HCT116 (cell line): ENCODE results near the gene ZNG1E.
"Not testable (repeated sequence)": the region's sequence is repeated elsewhere in the genome, so short reads cannot be mapped to it uniquely, and the experiment has no call there.

Experiments
- EZH2 ChIP-seq: fragments of 200-600 bp; sonication (generic); IDR thresholded peaks from 2 replicates; pipeline ENCODE4 v1.6.1; 2017; ENCODE audit warnings: antibody characterized with exemption, mixed run types
- EZH2phosphoT487 ChIP-seq: fragments of 200-600 bp; IDR thresholded peaks from 2 replicates; pipeline ENCODE4 v1.6.1; 2018; ENCODE audit warnings: antibody characterized with exemption, borderline replicate concordance
- JUND ChIP-seq: IDR thresholded peaks from 2 replicates; pipeline ENCODE4 v1.6.1; 2012
- POLR2A ChIP-seq: IDR thresholded peaks from 2 replicates; pipeline ENCODE4 v1.7.0; 2011; ENCODE audit warnings: borderline replicate concordance; ENCODE audit not compliant: insufficient read depth, insufficient read length; ENCODE audit errors: extremely low read depth
- POLR2AphosphoS5 ChIP-seq: IDR thresholded peaks from 2 replicates; pipeline ENCODE4 v1.6.1; 2011; ENCODE audit warnings: mild to moderate bottlenecking, low read depth, low read length, moderate library complexity
- RAD21 ChIP-seq: IDR thresholded peaks from 2 replicates; pipeline ENCODE4 v1.6.1; 2012; ENCODE audit warnings: low read depth, mild to moderate bottlenecking
- SIN3A ChIP-seq: IDR thresholded peaks from 2 replicates; pipeline ENCODE4 v1.6.1; 2012; ENCODE audit warnings: low read depth
- TCF7L2 ChIP-seq: IDR thresholded peaks from 2 replicates; pipeline ENCODE4 v1.7.0; 2011; ENCODE audit warnings: borderline replicate concordance, inconsistent platforms; ENCODE audit not compliant: insufficient read depth, insufficient read length; ENCODE audit errors: extremely low read depth
- YY1 ChIP-seq: IDR thresholded peaks from 2 replicates; pipeline ENCODE4 v1.6.1; 2011; ENCODE audit warnings: low read length, low read depth, moderate library complexity, mild to moderate bottlenecking; ENCODE audit not compliant: insufficient replicate concordance; ENCODE audit errors: extremely low read depth
- ZNF274 ChIP-seq: fragments of 200-500 bp; sonication (Bioruptor generic); IDR thresholded peaks from 2 replicates; pipeline ENCODE4 v1.6.1; 2014; ENCODE audit warnings: mild to moderate bottlenecking, low read depth, low read length, inconsistent platforms
- TF ChIP-seq, protein P1 (sequence below), 3 experiments: fragments of 200-600 bp in 1 of 3; sonication (generic) in 1 of 3; IDR thresholded peaks in 2 of 3; conservative IDR thresholded peaks in 1 of 3; 2 replicates each; pipeline ENCODE4 v1.5.1; 2012 to 2017; ENCODE audit warnings: low read depth in 2 of 3, low read length in 2 of 3, antibody characterized with exemption in 1 of 3, borderline replicate concordance in 1 of 3, control low read depth in 1 of 3, mild to moderate bottlenecking in 1 of 3, mixed read lengths in 1 of 3, mixed run types in 1 of 3, moderate library complexity in 1 of 3; ENCODE audit not compliant: insufficient read depth in 1 of 3
- TF ChIP-seq, protein P2 (sequence below): IDR thresholded peaks from 2 replicates; pipeline ENCODE4 v1.6.1; 2012
- TF ChIP-seq, protein P3 (sequence below): IDR thresholded peaks from 2 replicates; pipeline ENCODE4 v1.6.1; 2012; ENCODE audit warnings: low read depth

DNA sequence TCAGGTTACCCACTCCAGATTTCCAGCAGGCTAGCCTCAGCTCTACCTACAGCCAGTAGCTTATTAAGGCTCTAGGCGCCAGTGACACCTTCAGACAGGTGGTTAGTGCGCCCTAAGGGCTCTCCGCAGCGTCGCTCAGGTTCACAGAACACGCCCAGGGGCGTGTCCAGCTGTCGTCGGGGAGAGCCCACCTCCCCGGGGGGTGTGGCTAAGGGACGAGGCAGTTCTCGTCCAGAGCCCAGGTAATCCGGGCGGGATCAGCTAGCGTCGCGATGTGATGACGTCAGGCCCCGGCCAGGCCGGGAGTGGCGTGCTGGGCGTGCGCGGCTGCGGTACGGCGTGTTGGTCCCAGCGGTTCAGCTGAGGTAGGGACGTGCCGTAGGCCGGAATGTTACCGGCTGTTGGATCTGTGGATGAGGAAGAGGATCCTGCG, at the start of gene ZNG1E:
- peak; percentile 49 for TF ChIP-seq POLR2AphosphoS5
- TF ChIP-seq, protein P1, sequence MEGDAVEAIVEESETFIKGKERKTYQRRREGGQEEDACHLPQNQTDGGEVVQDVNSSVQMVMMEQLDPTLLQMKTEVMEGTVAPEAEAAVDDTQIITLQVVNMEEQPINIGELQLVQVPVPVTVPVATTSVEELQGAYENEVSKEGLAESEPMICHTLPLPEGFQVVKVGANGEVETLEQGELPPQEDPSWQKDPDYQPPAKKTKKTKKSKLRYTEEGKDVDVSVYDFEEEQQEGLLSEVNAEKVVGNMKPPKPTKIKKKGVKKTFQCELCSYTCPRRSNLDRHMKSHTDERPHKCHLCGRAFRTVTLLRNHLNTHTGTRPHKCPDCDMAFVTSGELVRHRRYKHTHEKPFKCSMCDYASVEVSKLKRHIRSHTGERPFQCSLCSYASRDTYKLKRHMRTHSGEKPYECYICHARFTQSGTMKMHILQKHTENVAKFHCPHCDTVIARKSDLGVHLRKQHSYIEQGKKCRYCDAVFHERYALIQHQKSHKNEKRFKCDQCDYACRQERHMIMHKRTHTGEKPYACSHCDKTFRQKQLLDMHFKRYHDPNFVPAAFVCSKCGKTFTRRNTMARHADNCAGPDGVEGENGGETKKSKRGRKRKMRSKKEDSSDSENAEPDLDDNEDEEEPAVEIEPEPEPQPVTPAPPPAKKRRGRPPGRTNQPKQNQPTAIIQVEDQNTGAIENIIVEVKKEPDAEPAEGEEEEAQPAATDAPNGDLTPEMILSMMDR (IDR thresholded peaks at IDR 0.05 in 2 of 3, conservative IDR thresholded peaks at IDR 0.05 in 1 of 3; ENCODE audit: borderline replicate concordance in 1 of 3, insufficient read depth in 1 of 3, low read depth in 2 of 3, low read length in 2 of 3), result not testable (repeated sequence)
- not testable (repeated sequence) for TF ChIP-seq EZH2, POLR2A, JUND, YY1, EZH2phosphoT487, ZNF274, TCF7L2, SIN3A
- TF ChIP-seq RAD21, result peak; percentile 28; the same call in 1 of the 2 replicates
- TF ChIP-seq, protein P2, sequence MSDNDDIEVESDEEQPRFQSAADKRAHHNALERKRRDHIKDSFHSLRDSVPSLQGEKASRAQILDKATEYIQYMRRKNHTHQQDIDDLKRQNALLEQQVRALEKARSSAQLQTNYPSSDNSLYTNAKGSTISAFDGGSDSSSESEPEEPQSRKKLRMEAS, result peak; percentile 59
- TF ChIP-seq, protein P3, sequence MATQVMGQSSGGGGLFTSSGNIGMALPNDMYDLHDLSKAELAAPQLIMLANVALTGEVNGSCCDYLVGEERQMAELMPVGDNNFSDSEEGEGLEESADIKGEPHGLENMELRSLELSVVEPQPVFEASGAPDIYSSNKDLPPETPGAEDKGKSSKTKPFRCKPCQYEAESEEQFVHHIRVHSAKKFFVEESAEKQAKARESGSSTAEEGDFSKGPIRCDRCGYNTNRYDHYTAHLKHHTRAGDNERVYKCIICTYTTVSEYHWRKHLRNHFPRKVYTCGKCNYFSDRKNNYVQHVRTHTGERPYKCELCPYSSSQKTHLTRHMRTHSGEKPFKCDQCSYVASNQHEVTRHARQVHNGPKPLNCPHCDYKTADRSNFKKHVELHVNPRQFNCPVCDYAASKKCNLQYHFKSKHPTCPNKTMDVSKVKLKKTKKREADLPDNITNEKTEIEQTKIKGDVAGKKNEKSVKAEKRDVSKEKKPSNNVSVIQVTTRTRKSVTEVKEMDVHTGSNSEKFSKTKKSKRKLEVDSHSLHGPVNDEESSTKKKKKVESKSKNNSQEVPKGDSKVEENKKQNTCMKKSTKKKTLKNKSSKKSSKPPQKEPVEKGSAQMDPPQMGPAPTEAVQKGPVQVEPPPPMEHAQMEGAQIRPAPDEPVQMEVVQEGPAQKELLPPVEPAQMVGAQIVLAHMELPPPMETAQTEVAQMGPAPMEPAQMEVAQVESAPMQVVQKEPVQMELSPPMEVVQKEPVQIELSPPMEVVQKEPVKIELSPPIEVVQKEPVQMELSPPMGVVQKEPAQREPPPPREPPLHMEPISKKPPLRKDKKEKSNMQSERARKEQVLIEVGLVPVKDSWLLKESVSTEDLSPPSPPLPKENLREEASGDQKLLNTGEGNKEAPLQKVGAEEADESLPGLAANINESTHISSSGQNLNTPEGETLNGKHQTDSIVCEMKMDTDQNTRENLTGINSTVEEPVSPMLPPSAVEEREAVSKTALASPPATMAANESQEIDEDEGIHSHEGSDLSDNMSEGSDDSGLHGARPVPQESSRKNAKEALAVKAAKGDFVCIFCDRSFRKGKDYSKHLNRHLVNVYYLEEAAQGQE, result not testable (repeated sequence)
